NCI-H1048 (cell line): Measurements from ENCODE around the gene EIF4E.
"Not testable (repeated sequence)": the region's sequence is repeated elsewhere in the genome, so short reads cannot be mapped to it uniquely, and the experiment has no call there.

Experiments used
- DNase-seq: peaks from one replicate; lab custom pipeline; 2025; lab: John Stamatoyannopoulos, UW

The EIF4E gene, protein sequence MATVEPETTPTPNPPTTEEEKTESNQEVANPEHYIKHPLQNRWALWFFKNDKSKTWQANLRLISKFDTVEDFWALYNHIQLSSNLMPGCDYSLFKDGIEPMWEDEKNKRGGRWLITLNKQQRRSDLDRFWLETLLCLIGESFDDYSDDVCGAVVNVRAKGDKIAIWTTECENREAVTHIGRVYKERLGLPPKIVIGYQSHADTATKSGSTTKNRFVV

DNA sequence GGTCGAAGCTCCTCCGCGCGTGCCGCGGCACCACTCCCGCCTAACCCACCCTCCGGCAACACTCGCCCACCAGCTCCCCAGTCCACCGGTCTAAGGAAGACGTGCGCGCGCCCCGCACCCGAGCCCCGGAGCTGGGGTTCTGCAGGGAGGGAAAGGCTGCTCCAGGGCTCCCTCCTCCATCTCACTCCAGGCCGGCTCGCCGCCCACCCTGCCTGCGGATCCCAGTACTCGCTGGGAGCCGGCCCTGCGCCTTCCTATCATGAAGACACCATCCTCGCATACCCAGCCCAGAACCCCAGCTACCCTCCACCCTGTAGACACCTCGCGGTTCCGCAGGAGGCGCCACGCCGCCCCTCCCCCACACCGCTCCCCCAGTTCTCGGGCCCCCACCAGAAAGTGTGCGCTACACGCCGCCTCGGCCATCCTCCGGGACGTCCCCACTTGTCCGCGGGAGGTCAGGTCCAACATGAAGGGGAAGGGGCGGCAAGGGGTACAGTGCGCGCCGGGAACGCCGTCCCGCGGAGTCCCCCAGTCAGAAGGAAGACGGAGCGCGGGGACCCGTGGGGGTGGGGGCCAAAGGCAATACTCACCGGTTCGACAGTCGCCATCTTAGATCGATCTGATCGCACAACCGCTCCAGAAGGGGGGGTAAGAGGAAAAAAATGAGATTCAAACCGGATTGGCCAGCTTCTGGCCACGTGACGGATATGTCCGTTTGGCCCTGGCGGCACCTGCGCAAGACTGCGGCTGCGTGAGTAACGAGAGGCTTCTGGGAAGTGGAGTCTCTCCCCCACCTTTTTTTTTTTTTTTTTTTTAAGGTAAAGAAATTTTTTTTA is at the start of gene EIF4E:
TSS of gene EIF4E (minus strand) at position 629 of the 836 bp plus-strand sequence. CDS start at position 608, 21 bp downstream.
- peak; percentile 96 for DNase-seq

DNA sequence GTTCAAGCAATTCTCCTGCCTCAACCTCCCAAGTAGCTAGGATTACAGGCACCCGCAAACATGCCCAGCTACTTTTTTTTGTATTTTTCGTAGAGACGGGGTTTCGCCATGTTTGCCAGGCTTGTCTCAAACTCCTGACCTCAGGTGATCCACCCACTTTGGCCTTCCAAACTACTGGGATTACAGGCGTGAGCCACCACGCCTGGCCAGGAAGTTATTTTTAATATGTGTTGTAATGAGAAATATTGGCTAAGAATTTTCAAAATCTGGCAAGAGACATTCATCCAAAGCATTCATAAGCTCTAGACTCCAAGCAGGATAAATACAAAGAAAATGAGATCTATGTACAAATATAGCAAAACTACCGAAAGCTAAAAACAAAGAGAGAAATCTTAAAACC is 48.6 kb upstream of the EIF4E start:
- no peak for DNase-seq

DNA sequence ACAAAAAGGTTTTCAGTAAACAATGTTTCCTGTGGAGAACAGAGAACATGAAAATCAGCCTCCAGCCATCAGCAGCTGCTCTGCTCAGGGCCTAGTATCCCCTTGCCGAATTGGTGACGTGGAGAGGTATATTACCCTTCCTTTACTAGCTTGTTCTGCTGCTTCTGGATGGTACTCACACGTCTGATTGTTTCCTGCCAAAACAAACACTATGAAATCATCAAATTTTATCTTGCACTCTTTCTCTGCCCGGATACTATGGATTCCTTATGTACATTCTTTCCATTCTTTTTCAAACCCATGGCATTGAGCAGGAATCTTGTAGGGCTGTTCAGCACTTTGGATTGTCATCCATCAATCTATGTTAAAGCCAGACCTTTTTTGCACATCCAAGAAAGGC is 47.8 kb upstream of the EIF4E start:
- no peak for DNase-seq

DNA sequence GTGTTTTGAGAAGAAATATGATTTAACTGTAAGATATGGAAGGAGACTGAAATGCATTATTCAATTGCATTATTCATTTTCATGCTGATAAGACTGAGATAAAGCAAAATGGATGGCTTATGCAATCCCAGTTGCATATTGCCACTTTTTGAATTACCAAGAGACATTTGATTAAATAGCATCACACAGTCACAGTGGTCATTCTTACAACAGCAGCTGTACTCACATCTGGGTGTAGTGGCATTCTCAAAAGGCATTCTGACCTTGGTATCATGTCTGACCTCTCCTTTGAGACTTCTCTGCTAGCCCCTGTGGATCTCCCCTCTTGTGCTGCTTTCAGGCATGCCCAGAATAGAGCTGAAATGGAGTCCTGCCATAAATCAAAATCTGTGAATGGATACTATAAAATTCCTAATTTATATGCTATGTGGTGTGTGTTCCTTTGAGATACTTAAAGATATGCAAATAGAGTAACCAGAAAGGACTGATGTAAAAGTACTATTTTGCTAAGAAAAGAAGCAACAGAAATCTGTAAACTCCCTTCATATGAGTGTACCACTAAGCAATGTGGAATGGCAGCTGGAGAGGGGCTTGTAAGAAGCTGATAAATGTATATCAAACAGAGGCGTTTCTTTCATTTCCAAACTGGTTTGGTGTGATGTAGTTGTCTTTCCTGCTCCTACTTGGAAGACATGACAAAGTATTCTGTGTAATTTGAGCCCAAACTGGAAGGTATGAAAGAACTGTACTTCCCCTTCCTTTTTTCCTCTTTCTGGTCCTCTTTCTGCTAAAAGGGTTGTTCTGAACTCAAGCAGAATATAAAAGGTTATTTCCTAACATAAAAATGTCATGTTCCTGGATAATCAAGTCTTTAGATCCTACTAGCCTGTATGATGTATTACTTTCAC is 41.2 kb upstream of the EIF4E start:
- DNase-seq: no peak

DNA sequence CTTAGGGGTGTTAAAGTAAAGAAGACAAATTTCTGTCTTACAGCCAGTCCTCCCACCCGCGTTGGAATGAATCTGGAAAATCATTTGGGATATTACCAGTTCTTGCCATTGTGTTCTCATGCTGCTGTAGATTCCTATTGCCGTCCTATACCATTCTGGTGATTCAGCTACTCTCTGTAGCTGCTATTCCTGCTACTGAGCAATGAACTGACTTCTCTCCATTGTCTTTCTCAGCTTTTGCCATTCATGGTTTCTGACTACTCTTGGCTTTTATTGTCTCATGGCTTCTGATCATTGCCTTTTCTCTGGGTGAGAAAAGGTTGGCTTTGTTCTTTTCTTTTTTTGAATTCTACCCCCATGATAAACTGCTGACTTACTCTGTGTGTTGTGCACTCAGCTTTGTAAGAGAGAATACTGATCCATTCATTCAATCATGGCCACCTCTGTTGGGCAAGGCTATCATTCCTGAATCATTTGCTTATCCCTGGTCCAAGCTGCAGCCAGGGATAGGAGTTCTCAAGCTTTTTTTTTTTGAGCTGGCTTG is 38.9 kb upstream of the EIF4E start:
- no peak for DNase-seq

DNA sequence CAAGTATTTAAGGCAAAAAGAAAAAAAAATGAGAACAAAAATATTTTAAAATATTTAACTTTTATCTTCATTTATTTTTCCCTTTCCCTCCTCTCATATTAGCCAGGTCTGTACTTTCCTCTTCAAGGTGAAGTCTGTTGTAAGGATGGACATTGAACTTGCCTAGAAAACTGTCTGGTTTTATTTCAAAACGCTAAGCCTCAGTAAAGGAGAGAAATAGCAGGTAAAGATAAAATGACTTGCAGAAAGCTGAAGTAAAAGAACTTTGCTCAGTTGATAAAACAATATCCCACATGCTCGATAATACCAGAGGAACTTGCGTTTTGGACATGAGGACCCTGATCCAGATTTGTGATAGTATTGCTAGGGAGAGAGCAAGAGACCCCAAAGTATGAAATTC is 38.0 kb upstream of the EIF4E start:
- no peak for DNase-seq

DNA sequence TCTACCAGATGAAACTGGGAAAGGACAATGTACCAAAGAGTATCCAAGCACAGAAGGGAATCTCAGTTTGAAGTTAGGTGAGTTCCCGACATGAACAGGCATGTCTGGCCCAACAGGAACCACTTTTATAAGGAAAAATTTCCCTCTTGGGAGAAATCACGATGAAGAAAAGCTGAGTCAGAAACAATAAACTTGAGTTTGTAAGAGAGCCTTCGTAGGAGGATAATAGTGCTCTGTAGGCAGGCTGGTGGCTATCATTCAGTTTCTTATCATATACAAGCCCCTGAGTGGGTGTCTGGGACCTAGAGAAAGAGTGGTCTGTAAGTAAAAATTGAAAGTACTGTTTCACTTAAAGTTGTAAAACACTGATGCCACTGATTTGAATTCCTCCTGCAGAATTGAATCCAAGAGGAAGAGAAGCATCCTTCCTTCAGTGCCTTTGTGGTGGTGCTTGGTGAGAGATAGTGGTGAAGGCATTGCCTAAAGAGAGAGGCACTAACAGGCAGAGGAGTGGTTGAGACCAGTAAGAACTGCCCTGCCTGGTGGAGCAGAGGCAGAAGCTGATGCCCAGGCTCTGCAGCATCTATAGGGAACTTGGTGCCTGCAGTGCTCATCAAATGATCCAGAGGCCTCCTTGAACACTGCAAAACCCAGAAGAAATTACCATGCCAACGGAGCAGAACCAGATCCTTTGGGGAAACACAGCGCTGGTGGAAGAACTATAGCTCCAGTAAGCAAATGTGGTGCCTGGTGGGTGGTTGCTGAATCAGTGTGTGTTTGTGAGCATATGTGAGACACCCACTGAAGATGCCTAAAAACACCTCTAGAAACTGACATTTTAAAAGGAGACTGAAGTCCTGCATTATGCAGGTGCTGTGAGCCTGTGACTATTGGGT is 34.9 kb upstream of the EIF4E start:
- DNase-seq: no peak

DNA sequence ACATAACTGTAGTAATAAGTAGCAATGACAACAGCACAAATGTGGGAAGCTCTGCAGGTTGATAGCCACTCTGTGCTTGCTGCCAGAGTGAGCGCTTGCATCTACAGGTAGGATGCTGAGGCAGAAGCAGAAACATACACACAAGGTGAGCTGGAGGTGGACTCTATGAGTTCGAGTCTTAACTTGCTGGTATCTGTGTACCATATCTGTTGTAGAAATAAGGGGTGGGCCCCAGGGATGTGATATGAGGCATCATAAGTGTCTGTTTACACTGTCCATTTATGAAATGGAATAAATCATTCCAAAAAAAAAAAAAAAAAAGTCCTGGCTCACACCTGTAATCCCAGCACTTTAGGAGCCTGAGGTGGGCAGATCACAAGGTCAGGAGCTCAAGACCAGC is 32.8 kb upstream of the EIF4E start:
- no peak for DNase-seq

DNA sequence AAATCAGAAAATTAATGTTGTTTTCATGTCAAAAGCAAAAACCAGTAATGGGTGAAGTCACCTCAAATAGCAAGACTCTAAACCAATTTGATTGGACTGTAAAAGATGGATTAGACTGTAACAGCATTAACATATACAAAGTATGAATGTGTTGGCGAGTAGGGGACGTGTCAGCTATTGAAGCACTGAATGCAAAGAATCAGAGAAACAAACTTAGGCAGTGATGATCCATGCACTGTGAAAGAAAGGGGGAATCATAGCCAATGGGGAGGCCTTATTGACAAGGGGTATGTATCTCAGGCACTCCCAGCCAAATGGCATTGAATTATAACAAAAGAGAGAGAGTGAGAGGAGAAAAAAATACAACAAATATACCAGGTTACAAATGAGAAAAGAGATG is 30.5 kb upstream of the EIF4E start:
- DNase-seq: no peak

DNA sequence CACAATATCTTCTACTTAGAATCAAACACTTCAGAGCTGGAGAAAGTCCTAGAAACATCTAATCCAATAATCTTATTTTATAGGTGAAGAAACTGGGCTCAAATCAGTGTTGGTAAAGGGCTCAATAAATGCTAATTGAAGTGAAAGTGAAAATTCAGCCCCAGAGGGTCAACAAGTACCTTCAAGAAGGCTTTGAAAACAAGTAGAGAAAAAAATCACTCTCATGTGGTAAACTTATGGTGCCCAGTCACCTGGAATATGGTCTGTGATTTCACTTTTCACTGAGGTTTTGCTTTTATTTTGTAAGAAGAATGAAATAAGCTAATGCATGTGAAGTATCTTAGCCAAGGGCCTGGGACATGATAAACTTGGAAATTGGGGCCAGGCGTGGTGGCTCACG is 29.1 kb upstream of the EIF4E start:
- no peak for DNase-seq

DNA sequence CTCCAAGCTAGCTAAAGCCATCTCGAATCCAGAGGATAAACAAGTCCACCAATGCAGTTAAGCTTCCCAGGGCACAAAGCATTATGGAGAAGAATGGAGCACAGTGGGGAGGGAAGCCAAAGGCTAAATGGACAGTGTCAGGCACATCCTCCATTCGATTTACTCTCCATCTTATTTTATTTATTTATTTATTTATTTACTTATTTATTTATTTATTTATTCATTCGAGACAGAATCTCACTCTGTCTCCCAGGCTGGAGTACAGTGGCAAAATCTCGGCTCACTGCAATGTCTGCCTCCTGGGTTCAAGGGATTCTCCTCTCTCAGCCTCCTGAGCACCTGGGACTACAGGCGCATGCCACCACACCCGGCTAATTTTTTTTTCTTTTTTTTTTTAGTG is 26.3 kb upstream of the EIF4E start:
- DNase-seq: no peak

DNA sequence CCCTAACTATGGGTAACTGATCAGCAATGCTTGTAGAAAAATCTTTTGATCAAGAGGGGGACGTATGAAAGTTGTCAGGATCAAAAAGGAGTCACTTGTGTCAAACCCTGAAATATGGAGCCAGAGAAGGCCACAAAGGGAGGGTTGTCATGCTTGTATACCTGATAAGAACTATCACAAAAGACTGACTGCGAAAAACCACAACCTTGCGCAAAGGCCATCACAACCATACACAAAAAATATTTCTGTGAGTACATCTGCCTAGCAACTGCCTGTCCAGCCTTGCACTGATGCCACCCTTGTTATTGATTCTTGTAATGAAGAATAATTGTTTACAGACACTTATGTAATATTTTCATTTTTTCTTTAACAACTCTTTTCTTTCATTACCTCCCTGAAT is 22.8 kb upstream of the EIF4E start:
- DNase-seq: no peak

DNA sequence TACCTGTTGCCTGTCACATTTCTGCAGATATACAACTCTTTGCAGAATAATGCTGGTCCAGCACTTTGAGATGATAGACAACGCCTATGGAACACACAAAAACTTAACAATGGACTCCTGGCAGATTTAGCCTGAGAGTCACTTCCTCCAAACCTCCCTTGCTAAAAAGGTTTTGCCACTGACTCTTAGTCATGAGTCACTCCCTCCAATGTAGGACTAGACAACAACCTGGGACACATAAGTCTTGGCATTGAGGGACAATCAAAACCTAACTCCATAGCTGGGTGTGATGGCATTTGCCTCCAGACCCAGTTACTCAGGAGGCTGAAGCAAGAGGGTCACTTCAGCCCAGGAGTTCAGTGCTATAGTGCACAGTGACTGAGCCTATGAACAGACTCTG is 22.0 kb upstream of the EIF4E start:
- no peak for DNase-seq

DNA sequence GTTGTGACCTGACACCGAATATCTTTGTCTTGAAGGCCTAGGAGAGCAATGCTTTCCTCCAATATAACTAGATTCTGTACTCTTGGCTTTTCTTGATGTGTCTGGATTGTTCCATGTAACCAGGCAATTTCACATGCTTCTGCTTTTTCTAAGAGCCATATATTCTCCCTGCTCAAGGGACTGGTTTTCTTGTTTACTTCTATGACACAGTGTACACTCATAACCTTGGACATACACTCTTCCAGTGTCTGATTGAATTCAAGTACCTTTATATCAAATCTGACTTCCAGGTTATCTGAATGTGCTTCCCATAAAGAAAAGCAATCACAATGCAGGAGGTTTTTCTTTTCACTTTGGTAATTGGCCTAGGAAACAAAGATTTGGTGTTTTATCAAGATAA is 17.4 kb upstream of the EIF4E start:
- DNase-seq: no peak

DNA sequence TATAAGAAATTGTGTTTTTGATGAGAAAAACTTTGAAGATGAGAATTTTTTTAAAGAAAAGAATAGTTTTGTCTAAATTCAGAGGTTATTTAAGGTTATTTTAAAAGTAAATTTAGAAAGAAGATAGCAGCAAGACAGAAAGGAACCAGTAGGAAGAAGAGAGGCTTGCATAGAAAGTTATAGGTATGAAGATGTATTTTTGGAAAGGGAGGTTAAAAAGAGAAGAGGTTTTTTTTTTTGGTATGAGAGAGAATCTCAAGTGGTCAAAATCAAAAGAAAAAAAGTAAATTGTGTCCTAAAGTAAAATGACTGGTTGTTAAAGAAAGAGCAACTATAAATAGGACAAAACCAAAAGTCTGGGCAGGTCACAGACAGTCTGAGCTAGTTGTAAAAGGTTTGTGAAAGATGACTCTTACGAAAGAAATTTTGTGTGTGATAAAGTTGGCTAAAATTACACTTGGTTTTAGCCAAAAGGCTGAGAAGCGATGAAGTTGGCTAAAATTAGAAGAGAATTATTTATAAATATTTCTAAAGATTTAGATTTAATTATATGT is 16.4 kb upstream of the EIF4E start:
- no peak for DNase-seq

DNA sequence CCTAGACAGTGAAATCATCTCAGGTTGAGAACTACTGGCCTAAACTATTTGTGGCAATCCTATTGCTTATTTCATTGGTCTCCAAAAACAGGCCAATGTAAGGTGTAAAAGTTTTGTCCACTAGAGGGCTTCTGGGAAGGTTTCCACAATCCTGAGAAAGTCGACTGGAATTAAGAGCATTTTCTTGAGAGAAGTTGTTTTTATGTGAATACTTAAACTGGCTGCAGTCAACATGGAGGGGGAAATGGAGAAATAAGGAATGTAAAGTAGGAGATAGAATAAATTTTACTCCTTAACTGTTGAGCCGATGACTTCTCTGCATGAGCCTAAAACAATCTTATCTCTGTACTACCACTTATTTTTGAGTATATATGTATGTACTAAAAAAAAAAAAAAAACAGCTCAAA is 11.0 kb upstream of the EIF4E start:
- no peak for DNase-seq

DNA sequence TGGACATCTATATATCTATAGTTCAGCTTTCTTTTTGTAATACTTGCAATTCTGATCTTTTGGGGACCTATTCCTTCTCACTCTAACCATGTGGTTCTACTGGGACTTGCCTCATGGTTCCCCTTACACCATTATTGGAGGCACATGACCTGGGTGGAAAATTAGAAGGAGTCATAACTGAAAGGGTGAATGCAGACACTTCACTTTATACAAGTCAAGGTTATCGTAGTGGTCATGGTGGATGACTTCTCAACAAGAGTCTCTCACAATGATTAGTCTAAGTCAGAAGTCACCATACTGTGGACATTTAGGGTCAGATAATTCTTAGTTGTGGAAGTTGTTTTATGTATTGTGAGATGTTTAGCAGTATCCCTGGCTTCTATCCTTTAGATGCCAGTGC is 10.5 kb upstream of the EIF4E start:
- DNase-seq: no peak

DNA sequence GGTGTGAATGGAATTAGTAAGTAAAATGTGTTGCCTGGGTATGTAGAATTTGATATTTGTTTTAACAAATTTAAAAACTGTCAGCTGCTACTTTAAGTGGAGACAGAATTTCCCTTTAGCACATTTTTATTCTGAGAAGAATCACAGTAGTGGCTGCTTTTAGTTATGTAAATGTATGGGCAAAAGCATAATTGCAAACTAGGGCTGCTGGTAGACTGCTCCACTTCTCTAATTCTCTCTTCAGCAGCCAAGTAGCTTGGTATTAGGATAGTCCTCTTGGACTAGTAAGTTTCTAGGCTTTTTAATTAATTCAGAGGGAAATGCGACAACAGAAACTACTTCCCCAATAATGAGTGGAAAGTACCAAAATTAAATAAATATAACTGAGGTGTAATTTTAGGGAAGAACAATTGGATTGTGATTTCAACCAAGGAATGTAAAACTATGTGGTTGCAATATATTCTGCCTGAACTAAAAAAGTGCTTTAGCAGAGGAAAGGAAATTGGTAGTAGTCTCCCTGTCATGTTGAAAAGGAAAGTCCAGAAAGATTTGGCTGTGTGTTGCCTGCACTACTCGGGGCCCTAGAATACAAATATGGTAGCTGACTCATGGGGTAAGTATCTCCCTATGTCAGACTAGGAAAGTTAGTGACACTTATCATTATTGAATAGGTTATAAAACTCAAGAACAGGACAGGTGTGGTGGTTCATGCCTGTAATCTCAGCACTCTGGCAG is 9.2 kb upstream of the EIF4E start:
- DNase-seq: no peak

DNA sequence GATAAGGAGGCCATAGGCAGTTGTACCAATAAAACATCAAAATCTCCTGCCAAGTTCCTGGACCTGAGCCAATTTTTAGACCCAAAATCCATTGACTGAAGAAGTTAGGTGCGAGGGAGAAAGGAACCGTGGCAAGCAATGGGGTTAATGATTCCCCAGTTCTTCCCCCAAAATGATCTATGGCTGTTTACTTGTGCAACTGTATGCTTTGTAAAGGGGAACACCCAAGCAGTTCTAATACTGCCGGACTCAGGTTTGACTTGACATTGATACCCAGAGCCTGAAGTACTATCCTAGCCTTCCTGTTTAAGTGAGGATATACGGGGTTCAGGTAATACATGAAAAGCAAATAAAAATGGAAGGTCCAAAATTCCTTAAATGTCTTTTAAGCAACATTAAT is 6.7 kb upstream of the EIF4E start:
- no peak for DNase-seq

DNA sequence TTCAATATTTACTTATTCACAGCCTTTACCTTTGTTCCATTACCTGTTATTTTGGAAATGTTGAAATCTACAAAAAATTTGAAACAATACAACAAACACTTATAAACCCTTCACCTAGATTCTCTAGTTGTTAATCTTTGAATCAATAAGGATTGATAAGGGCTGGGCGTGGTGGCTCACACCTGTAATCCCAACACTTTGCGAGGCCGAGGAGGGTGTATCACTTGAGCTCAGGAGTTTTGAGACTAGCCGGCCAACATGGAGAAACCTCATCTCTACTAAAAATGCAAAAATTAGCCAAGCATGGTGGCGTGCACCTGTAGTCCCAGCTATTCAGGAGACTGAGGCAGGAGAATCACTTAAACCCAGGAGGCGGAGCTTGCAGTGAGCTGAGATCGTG is 5.9 kb upstream of the EIF4E start:
- not testable (repeated sequence) for DNase-seq
